IMR-90 (cell line): Measurements from ENCODE around the gene BRCA1. TPM values are rescaled to one million over a fixed set of nuclear protein-coding genes. Genes with fewer than 3 reads are reported as not detected.
A peak's percentile ranks its signal among the peaks of the same experiment; 100 is the strongest.

Experiments used
- ATAC-seq: fragments of 200-7000 bp; cut with Tn5 transposase; 2 replicates; pipeline ENCODE4 v1.9.1; 2020; ENCODE audit warnings: low read depth, mild to moderate bottlenecking, moderate library complexity
- BruUV-seq: library from RNA; stranded (reverse); fragments of 400-500 nt; replicated peaks from 2 replicates; lab custom pipeline; 2021; lab: Mats Ljungman, UMichigan
- CTCF ChIA-PET: fragments of 300-600 bp; formaldehyde crosslinking; extraction: SDS; loops from one replicate; lab custom pipeline; 2021; ENCODE audit warnings: antibody characterized with exemption; lab: Yijun Ruan, JAX
- POLR2A ChIA-PET: fragments of 300-600 bp; sonication (Branson Sonifier 250); formaldehyde crosslinking; loops from one replicate; lab custom pipeline; 2022; ENCODE audit warnings: antibody characterized with exemption; ENCODE audit not compliant: unreplicated experiment; lab: Charles Lee
- DNase-seq: peaks from one replicate; pipeline ENCODE4 v3.0.0; 2013
- H2AFZ ChIP-seq: replicated peaks from 2 replicates; pipeline ENCODE3; 2013; ENCODE audit warnings: low read length, mild to moderate bottlenecking; ENCODE audit not compliant: poor library complexity
- H2AK5ac ChIP-seq: 2 replicates; pipeline ENCODE4 v1.6.1; 2013; ENCODE audit warnings: low read depth, low read length, inconsistent platforms
- H2AK9ac ChIP-seq: replicated peaks from 2 replicates; pipeline ENCODE3; 2013; ENCODE audit warnings: mild to moderate bottlenecking, low read depth, low read length, moderate library complexity; ENCODE audit not compliant: poor library complexity
- H2BK120ac ChIP-seq: 2 replicates; pipeline ENCODE4 v1.6.1; 2013; ENCODE audit warnings: low read depth, low read length, inconsistent platforms
- H2BK15ac ChIP-seq: 3 replicates; pipeline ENCODE4 v1.6.1; 2013; ENCODE audit warnings: low read depth, low read length, inconsistent platforms
- H2BK20ac ChIP-seq: 2 replicates; pipeline ENCODE4 v1.6.1; 2013; ENCODE audit warnings: low read depth, mild to moderate bottlenecking, inconsistent platforms, low read length, moderate library complexity
- H2BK5ac ChIP-seq: 2 replicates; pipeline ENCODE4 v1.6.1; 2013; ENCODE audit warnings: mild to moderate bottlenecking, low read depth, low read length, inconsistent platforms; ENCODE audit not compliant: poor library complexity, severe bottlenecking
- H3K14ac ChIP-seq: replicated peaks from 2 replicates; pipeline ENCODE4 v1.6.1; 2013; ENCODE audit warnings: low read depth, low read length, inconsistent platforms
- H3K18ac ChIP-seq: 2 replicates; pipeline ENCODE4 v1.6.1; 2013; ENCODE audit warnings: low read depth, low read length, control low read depth
- H3K23ac ChIP-seq: 2 replicates; pipeline ENCODE4 v1.6.1; 2013; ENCODE audit warnings: low read depth, low read length, inconsistent platforms
- H3K27ac ChIP-seq: 2 replicates; pipeline ENCODE4 v1.5.1; 2013; ENCODE audit warnings: mild to moderate bottlenecking, control low read depth, low read length; ENCODE audit not compliant: insufficient read depth
- H3K27me3 ChIP-seq: 2 replicates; pipeline ENCODE4 v1.6.1; 2013; ENCODE audit warnings: low read length; ENCODE audit not compliant: control insufficient read depth, insufficient read depth
- H3K36me3 ChIP-seq: 2 replicates; pipeline ENCODE4 v1.6.1; 2013; ENCODE audit warnings: low read length, mixed read lengths; ENCODE audit not compliant: control insufficient read depth, insufficient read depth
- H3K4ac ChIP-seq: 2 replicates; pipeline ENCODE4 v1.6.1; 2013; ENCODE audit warnings: low read depth, low read length, inconsistent platforms
- H3K4me1 ChIP-seq: 2 replicates; pipeline ENCODE4 v1.6.1; 2013; ENCODE audit warnings: low read length, mixed read lengths; ENCODE audit not compliant: control insufficient read depth, insufficient read depth
- H3K4me2 ChIP-seq: 2 replicates; pipeline ENCODE4 v1.6.1; 2013; ENCODE audit warnings: low read depth, mild to moderate bottlenecking, control low read depth, low read length, moderate library complexity
- H3K4me3 ChIP-seq: 2 replicates; pipeline ENCODE4 v1.5.1; 2013; ENCODE audit warnings: low read depth, mild to moderate bottlenecking, control low read depth, low read length, moderate library complexity; ENCODE audit not compliant: insufficient read depth
- H3K56ac ChIP-seq: 2 replicates; pipeline ENCODE4 v1.6.1; 2013; ENCODE audit warnings: low read length, inconsistent platforms; ENCODE audit not compliant: insufficient read depth; ENCODE audit errors: extremely low read depth
- H3K79me1 ChIP-seq, 2 experiments: 2 replicates each; pipeline ENCODE4 v1.6.1; 2013; ENCODE audit warnings: low read length in 2 of 2, inconsistent platforms in 1 of 2, low read depth in 1 of 2
- H3K9ac ChIP-seq: 2 replicates; pipeline ENCODE4 v1.6.1; 2013; ENCODE audit warnings: low read depth, low read length, control low read depth
- H3K9me1 ChIP-seq: 2 replicates; pipeline ENCODE4 v1.6.1; 2013; ENCODE audit warnings: low read length, inconsistent platforms; ENCODE audit not compliant: insufficient read depth
- H3K9me3 ChIP-seq: 2 replicates; pipeline ENCODE4 v1.6.1; 2013; ENCODE audit warnings: low read length; ENCODE audit not compliant: control insufficient read depth, insufficient read depth
- H4K20me1 ChIP-seq: 2 replicates; pipeline ENCODE4 v1.6.1; 2013; ENCODE audit warnings: low read length, inconsistent platforms; ENCODE audit not compliant: insufficient read depth
- H4K5ac ChIP-seq: 2 replicates; pipeline ENCODE4 v1.6.1; 2013; ENCODE audit warnings: mild to moderate bottlenecking, low read depth, low read length, control low read depth
- H4K8ac ChIP-seq, 2 experiments: 2 replicates each; pipeline ENCODE4 v1.6.1; 2013; ENCODE audit warnings: low read depth in 2 of 2, low read length in 2 of 2, control low read depth in 1 of 2, inconsistent platforms in 1 of 2
- H4K91ac ChIP-seq: 2 replicates; pipeline ENCODE4 v1.6.1; 2013; ENCODE audit warnings: low read depth, low read length, inconsistent platforms; ENCODE audit not compliant: insufficient read depth
- BHLHE40 ChIP-seq: fragments of 150-350 bp; IDR thresholded peaks from 2 replicates; pipeline ENCODE4 v1.6.1; 2016; ENCODE audit warnings: mild to moderate bottlenecking, low read depth, low read length
- CEBPB ChIP-seq: IDR thresholded peaks from 2 replicates; pipeline ENCODE4 v1.6.1; 2012; ENCODE audit warnings: low read depth, low read length, improper control_type of control experiment
- CTCF ChIP-seq: conservative IDR thresholded peaks from 2 replicates; pipeline ENCODE4 v1.5.1; 2012; ENCODE audit warnings: mild to moderate bottlenecking, low read depth, low read length, improper control_type of control experiment
- ELK1 ChIP-seq: fragments of 150-350 bp; IDR thresholded peaks from 2 replicates; pipeline ENCODE4 v1.6.1; 2016; ENCODE audit warnings: low read depth, mild to moderate bottlenecking, low read length, moderate library complexity, borderline replicate concordance
- MAFK ChIP-seq: IDR thresholded peaks from 2 replicates; pipeline ENCODE4 v1.6.1; 2012; ENCODE audit warnings: low read depth, low read length, improper control_type of control experiment
- NFE2L2 ChIP-seq: fragments of 150-350 bp; IDR thresholded peaks from 2 replicates; pipeline ENCODE4 v1.6.1; 2016; ENCODE audit warnings: low read depth, mild to moderate bottlenecking, low read length
- RCOR1 ChIP-seq: IDR thresholded peaks from 2 replicates; pipeline ENCODE4 v1.6.1; 2012; ENCODE audit warnings: mild to moderate bottlenecking, low read length, improper control_type of control experiment; ENCODE audit not compliant: insufficient replicate concordance
- USF2 ChIP-seq: fragments of 150-350 bp; IDR thresholded peaks from 2 replicates; pipeline ENCODE4 v1.6.1; 2017; ENCODE audit warnings: mild to moderate bottlenecking, antibody characterized with exemption, low read length, low read depth
- whole genome bisulfite sequencing, 2 experiments: methylation state at CpG; one replicate each; pipeline versions ENCODE4 v1.1.5 to v1.1.7; 2013; ENCODE audit warnings: missing lambda C conversion rate in 2 of 2; ENCODE audit not compliant: insufficient read length in 1 of 2; ENCODE audit errors: extremely low coverage in 2 of 2; 5-methylcytosine and 5-hydroxymethylcytosine counted together
- dilution Hi-C: fragments of 300-500 bp; cut with HindIII; formaldehyde crosslinking; loops from one replicate; pipeline ENCODE4 v1.14.3; 2018; ENCODE audit warnings: low sequenced_read_pairs; ENCODE audit not compliant: unreplicated experiment
- in situ Hi-C: fragments of 300-500 bp; cut with MboI; formaldehyde crosslinking; loops from 3 replicates; pipeline ENCODE4 v1.14.3; 2019; ENCODE audit warnings: low sequenced_read_pairs, inconsistent platforms, mixed read lengths
- intact Hi-C: fragments of 100-400 bp; cut with micrococcal nuclease; formaldehyde crosslinking; loops from 2 replicates; pipeline ENCODE4 v1.10.0; 2022
- polyA plus RNA-seq, 3 experiments: library from polyadenylated mRNA; depleted of rRNA; stranded (reverse); fragments of >200 nt; gene quantifications; 2 replicates each; pipeline ENCODE4 v1.2.3, GENCODE V29; 2012; ENCODE audit warnings: low replicate concordance in 1 of 3
- total RNA-seq: library from RNA; depleted of rRNA; stranded (reverse); fragments of >200 nt; gene quantifications from 2 replicates; pipeline ENCODE4 v1.2.3, GENCODE V29; 2012

Gene BRCA1
- total and polyA plus RNA-seq, 2 of the 4 experiments (the other 2 are of a cell fraction) = 8.3 to 17.7 TPM

- TF ChIP-seq MAFK = no peak
These were observed 105.0 kb downstream of the BRCA1 start (continued) for GRCh38 chr17:43020030-43020621.

GRCh38 chr17:43019418-43019817, 105.7 kb downstream of the BRCA1 start:
- DNase-seq (no peak), ATAC-seq (no peak)
- H4K8ac ChIP-seq = peak overlapping the region; percentile 44 to 58; a peak in 2 of 4 replicates
- no TSS peak for BruUV-seq
- H3K14ac ChIP-seq = peak overlapping the region; percentile 71; the same call in 1 of the 2 replicates
- peak overlapping the region; percentile 44 for H4K91ac ChIP-seq
- H2BK5ac ChIP-seq = no peak overlapping the region
- WGBS, 2 experiments = no CpG with 5 or more reads among the region's 7 CpGs
- peaks cover 12% of the 10 kb centered on the region for H3K4me1 ChIP-seq
- H2BK15ac ChIP-seq = peak overlapping the region; percentile 87; the same call in 2 of the 3 replicates
- no peak overlapping the region for H3K56ac ChIP-seq
- no peak overlapping the region for H3K27ac ChIP-seq
- peak overlapping the region; percentile 87; the same call in 1 of the 2 replicates for H3K23ac ChIP-seq
- H3K4me3 ChIP-seq = no peak overlapping the region
- H3K18ac ChIP-seq = no peak overlapping the region
- H2AFZ ChIP-seq = peak overlapping the region; percentile 54
- 0 out of 2 replicates have a peak overlapping the region, but pooled peaks have one; percentile 6 for H4K5ac ChIP-seq
- peak overlapping the region; percentile 75 for H2AK5ac ChIP-seq
- CTCF ChIA-PET = no interaction called here
- H3K4ac ChIP-seq = peak overlapping the region; percentile 81
- no peaks in the 10 kb centered on the region for H3K27me3 ChIP-seq
- TF ChIP-seq MAFK (no peak), BHLHE40 (no peak), RCOR1 (no peak), USF2 (no peak), ELK1 (no peak), CTCF (no peak), NFE2L2 (no peak), CEBPB (no peak)
- H2BK20ac ChIP-seq = 0 out of 2 replicates have a peak overlapping the region, but pooled peaks have one; percentile 3
- H3K4me2 ChIP-seq = peak overlapping the region; percentile 35; the same call in 1 of the 2 replicates
- peak overlapping the region; percentile 92 for H2AK9ac ChIP-seq
- peaks cover 40% of the 10 kb centered on the region for H3K36me3 ChIP-seq
- H3K9me1 ChIP-seq = peaks cover 23% of the 10 kb centered on the region
- peak overlapping the region; percentile 37; the same call in 1 of the 2 replicates for H2BK120ac ChIP-seq
- H4K20me1 ChIP-seq = peaks cover 32% of the 10 kb centered on the region; the same call in 1 of the 2 replicates
- dilution Hi-C loops = no loop called here
- no peaks in the 10 kb centered on the region for H3K9me3 ChIP-seq
- POLR2A ChIA-PET = no interaction called here
- peaks cover 15 to 63% of the 10 kb centered on the region in 2 experiments; a peak in 3 of 4 replicates for H3K79me1 ChIP-seq
- intact Hi-C loops = no loop called here
- in situ Hi-C loops = no loop called here
- peak overlapping the region; percentile 16; the same call in 1 of the 2 replicates for H3K9ac ChIP-seq
